Astrocyte (in vitro differentiated cells and primary cell): ENCODE measurements around the gene ZFP37. TPM values are rescaled to one million over a fixed set of nuclear protein-coding genes. Genes with fewer than 3 reads are reported as not detected.
"Not testable (repeated sequence)": the region's sequence is repeated elsewhere in the genome, so short reads cannot be mapped to it uniquely, and the experiment has no call there.

Experiments used
- DNase-seq: peaks from one replicate; pipeline ENCODE4 v3.0.0-alpha.2; 2010; ENCODE audit warnings: low read depth
- FAIRE-seq: peaks from 2 replicates; lab custom pipeline; 2011; peaks lifted over from hg19 to GRCh38; lab: Jason Lieb, UNC
- H2AFZ ChIP-seq: 2 replicates; pipeline ENCODE4 v1.6.0; 2012; ENCODE audit warnings: low read depth, low read length, inconsistent platforms
- H3K27ac ChIP-seq: 2 replicates; pipeline ENCODE4 v1.5.1; 2011; ENCODE audit warnings: low read depth, low read length, inconsistent platforms
- H3K27me3 ChIP-seq: 2 replicates; pipeline ENCODE4 v1.6.0; 2011; ENCODE audit warnings: low read length, inconsistent platforms; ENCODE audit not compliant: insufficient read depth
- H3K36me3 ChIP-seq: 2 replicates; pipeline ENCODE4 v1.5.1; 2011; ENCODE audit warnings: low read length, inconsistent platforms; ENCODE audit not compliant: insufficient read depth
- H3K4me1 ChIP-seq: 2 replicates; pipeline ENCODE4 v1.5.1; 2011; ENCODE audit warnings: low read length, inconsistent platforms; ENCODE audit not compliant: insufficient read depth
- H3K4me2 ChIP-seq: 2 replicates; pipeline ENCODE4 v1.6.0; 2012; ENCODE audit warnings: low read length, inconsistent platforms
- H3K4me3 ChIP-seq: 2 replicates; pipeline ENCODE4 v1.5.1; 2011; ENCODE audit warnings: low read depth, mild to moderate bottlenecking, low read length, inconsistent platforms; ENCODE audit not compliant: insufficient read depth
- H3K79me2 ChIP-seq: 2 replicates; pipeline ENCODE4 v1.6.0; 2012; ENCODE audit warnings: mild to moderate bottlenecking, low read length, inconsistent platforms; ENCODE audit not compliant: insufficient read depth
- H3K9ac ChIP-seq: 2 replicates; pipeline ENCODE4 v1.6.0; 2012; ENCODE audit warnings: mild to moderate bottlenecking, low read length, inconsistent platforms
- H3K9me3 ChIP-seq: 2 replicates; pipeline ENCODE4 v1.5.1; 2012; ENCODE audit warnings: low read depth, mild to moderate bottlenecking, low read length, inconsistent platforms; ENCODE audit not compliant: insufficient read depth
- H4K20me1 ChIP-seq: 2 replicates; pipeline ENCODE4 v1.6.0; 2012; ENCODE audit warnings: low read length, inconsistent platforms; ENCODE audit not compliant: insufficient read depth
- H3K27ac Mint-ChIP-seq: one replicate; pipeline ENCODE4 v1.8.0; 2021; ENCODE audit warnings: mild to moderate bottlenecking, mixed read lengths; ENCODE audit not compliant: unreplicated experiment
- H3K27me3 Mint-ChIP-seq: one replicate; pipeline ENCODE4 v1.8.0; 2021; ENCODE audit warnings: low read depth, mixed read lengths; ENCODE audit not compliant: unreplicated experiment
- H3K36me3 Mint-ChIP-seq: one replicate; pipeline ENCODE4 v1.8.0; 2021; ENCODE audit warnings: low read depth, mixed read lengths; ENCODE audit not compliant: unreplicated experiment
- H3K4me1 Mint-ChIP-seq: one replicate; pipeline ENCODE4 v1.8.0; 2021; ENCODE audit warnings: low read depth, mixed read lengths; ENCODE audit not compliant: unreplicated experiment
- H3K4me3 Mint-ChIP-seq: one replicate; pipeline ENCODE4 v1.8.0; 2021; ENCODE audit warnings: mild to moderate bottlenecking, moderate library complexity, mixed read lengths; ENCODE audit not compliant: unreplicated experiment
- H3K9me3 Mint-ChIP-seq: one replicate; pipeline ENCODE4 v1.8.0; 2021; ENCODE audit warnings: mild to moderate bottlenecking, mixed read lengths; ENCODE audit not compliant: unreplicated experiment
- total RNA-seq: library from RNA; stranded (reverse); gene quantifications from 2 replicates; pipeline ENCODE4 v1.2.1, GENCODE V29; 2021

The ZFP37 gene
- total RNA-seq, 1 donor from 2014 or later: 1.5 TPM

- H2AFZ ChIP-seq, H3K4me1 Mint-ChIP-seq, H3K27ac Mint-ChIP-seq, H3K27ac ChIP-seq, H4K20me1 ChIP-seq, H3K9ac ChIP-seq, H3K4me1 ChIP-seq, H3K36me3 Mint-ChIP-seq, H3K4me2 ChIP-seq, H3K4me3 ChIP-seq, DNase-seq, H3K36me3 ChIP-seq, H3K9me3 ChIP-seq, H3K4me3 Mint-ChIP-seq, H3K27me3 ChIP-seq, FAIRE-seq, H3K79me2 ChIP-seq: not testable (repeated sequence)
- Mint-ChIP-seq H3K27me3 (peaks cover 38% of the 10 kb centered on the region), H3K9me3 (peaks cover 14% of the 10 kb centered on the region)
These were observed 32.6 kb upstream of the ZFP37 start for GRCh38 chr9:113089143-113089505.

DNA sequence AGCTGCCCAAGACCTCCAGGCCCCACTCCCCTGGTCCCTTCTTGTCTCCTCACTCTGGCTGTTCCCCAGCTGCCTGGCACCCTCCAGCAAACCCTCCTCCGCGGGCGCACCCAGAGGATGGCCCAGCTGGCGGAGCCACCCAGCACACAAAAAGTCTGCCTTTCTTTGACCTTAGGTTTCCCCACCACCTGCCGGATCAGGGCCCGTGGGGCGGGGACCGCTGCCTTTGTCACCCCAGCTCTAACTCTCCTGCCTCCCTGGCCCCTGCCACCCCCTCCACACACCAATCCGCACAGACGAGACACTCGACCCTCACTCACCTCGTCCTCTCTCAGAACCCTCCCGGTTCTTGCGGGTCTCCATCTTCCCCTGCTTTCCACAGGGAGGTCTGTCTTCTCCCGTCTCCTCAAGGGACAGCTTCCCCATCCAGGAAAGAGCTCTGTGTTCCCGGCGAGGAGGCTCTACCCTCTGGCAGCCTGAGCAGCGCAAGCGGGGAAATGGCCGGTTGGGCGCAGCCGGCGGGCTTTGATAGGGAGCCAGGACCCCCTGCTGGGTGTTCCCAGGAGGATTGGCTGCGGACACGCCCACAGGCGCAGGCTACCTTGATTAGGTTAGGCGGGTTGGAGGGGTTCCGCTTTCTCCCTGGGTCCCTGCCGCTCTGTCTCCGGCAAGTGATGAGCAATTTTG, 32.1 kb upstream of the ZFP37 start:
- H3K27ac ChIP-seq, H3K4me2 ChIP-seq, DNase-seq, H3K36me3 ChIP-seq, H3K4me1 ChIP-seq, H3K4me3 Mint-ChIP-seq, H2AFZ ChIP-seq, H3K27ac Mint-ChIP-seq, H3K4me1 Mint-ChIP-seq, H4K20me1 ChIP-seq, H3K79me2 ChIP-seq, H3K9me3 ChIP-seq, H3K27me3 ChIP-seq, H3K9ac ChIP-seq, H3K36me3 Mint-ChIP-seq, FAIRE-seq, H3K4me3 ChIP-seq: not testable (repeated sequence)
- H3K9me3 Mint-ChIP-seq: peaks cover 14% of the 10 kb centered on the region
- H3K27me3 Mint-ChIP-seq: peaks cover 33% of the 10 kb centered on the region

DNA sequence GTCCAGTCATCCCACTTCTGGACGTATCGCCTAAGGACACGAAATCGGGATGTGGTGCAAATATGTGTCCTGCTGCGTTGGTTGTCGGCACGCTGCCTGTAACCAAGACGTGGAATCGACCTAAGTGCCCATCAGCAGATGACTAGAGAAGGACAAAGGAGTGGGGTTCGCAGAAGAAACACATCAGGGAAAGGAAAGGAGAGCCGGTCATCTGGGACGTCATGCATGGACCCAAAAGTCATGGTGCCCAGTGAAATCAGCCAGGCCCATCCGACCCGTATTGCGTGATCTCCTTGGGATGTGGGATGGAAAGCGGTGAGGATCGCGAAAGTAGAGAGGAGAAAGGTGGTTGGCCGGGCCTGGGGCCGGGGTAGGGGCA, 6.4 kb upstream of the ZFP37 start:
- not testable (repeated sequence) for H4K20me1 ChIP-seq, FAIRE-seq, H3K27ac ChIP-seq, H3K9ac ChIP-seq, H2AFZ ChIP-seq, H3K27me3 Mint-ChIP-seq, H3K27me3 ChIP-seq, H3K4me1 ChIP-seq, H3K4me2 ChIP-seq, H3K36me3 Mint-ChIP-seq, H3K27ac Mint-ChIP-seq, DNase-seq, H3K4me3 ChIP-seq, H3K4me1 Mint-ChIP-seq, H3K36me3 ChIP-seq, H3K4me3 Mint-ChIP-seq, H3K79me2 ChIP-seq
- H3K9me3 ChIP-seq: peaks cover 26% of the 10 kb centered on the region
- H3K9me3 Mint-ChIP-seq: peaks cover 11% of the 10 kb centered on the region

DNA sequence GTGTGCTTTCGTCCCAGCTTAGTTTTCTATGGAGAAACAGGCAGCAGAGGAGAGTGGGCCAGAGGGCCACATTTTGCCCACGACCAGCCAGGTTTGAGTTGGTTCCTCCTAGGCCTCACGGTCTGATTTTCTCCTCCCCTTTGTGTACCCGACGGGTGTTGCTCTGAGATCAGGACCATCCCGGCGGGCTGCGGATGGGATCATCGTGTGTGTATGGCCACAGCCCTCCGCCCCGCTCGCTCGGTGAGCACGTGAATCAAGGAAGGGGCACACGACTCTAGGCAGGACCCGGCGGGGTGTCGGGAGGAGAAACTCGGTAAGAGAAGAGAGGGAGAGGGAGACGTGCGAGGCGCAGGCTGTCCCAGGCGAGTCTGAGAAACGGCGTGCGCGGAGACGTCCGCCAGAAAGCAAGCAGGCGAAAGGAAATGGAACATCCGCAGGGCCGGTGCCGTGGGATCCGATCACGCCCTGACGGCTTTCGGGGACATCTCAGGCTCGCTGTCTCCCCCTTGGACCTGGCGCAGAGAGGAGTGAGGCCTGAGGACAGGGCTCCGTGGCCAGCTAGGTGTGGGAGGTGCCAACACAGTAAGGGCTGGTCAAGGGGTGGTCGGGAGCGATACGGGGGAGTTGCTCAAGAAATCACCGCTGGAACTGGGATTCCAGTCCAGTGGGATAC, 5.9 kb upstream of the ZFP37 start:
- H3K4me2 ChIP-seq, H3K9ac ChIP-seq, H3K4me3 ChIP-seq, H3K27me3 Mint-ChIP-seq, H3K79me2 ChIP-seq, H3K4me3 Mint-ChIP-seq, DNase-seq, H2AFZ ChIP-seq, H3K4me1 Mint-ChIP-seq, H3K36me3 ChIP-seq, H3K27me3 ChIP-seq, H3K4me1 ChIP-seq, FAIRE-seq, H4K20me1 ChIP-seq, H3K27ac Mint-ChIP-seq, H3K36me3 Mint-ChIP-seq, H3K27ac ChIP-seq: not testable (repeated sequence)
- H3K9me3 Mint-ChIP-seq: peaks cover 11% of the 10 kb centered on the region
- peaks cover 26% of the 10 kb centered on the region for H3K9me3 ChIP-seq

DNA sequence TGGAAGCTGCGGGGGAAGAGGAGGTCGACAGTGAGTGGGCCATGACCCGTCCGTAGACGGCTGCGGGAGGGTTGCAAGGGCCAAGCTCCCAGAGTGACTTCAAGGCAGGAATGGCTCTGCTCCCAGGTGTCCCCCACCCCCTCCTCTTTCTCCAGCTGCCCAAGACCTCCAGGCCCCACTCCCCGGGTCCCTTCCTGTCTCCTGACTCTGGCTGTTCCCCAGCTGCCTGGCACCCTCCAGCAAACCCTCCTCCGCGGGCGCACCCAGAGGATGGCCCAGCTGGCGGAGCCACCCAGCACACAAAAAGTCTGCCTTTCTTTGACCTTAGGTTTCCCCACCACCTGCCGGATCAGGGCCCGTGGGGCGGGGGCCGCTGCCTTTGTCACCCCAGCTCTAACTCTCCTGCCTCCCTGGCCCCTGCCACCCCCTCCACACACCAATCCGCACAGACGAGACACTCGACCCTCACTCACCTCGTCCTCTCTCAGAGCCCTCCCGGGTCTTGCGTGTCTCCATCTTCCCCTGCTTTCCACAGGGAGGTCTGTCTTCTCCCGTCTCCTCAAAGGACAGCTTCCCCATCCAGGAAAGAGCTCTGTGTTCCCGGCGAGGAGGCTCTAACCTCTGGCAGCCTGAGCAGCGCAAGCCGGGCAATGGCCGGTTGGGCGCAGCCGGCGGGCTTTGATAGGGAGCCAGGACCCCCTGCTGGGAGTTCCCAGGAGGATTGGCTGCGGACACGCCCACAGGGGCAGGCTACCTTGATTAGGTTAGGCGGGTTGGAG, 4.7 kb upstream of the ZFP37 start:
- not testable (repeated sequence) for H3K4me3 ChIP-seq, H3K27ac Mint-ChIP-seq, H3K4me3 Mint-ChIP-seq, H2AFZ ChIP-seq, H3K9ac ChIP-seq, H3K4me1 ChIP-seq, H3K79me2 ChIP-seq, H3K27me3 ChIP-seq, H3K4me1 Mint-ChIP-seq, H3K36me3 Mint-ChIP-seq, H3K27me3 Mint-ChIP-seq, H4K20me1 ChIP-seq, FAIRE-seq, H3K36me3 ChIP-seq, DNase-seq, H3K27ac ChIP-seq, H3K4me2 ChIP-seq
- H3K9me3 ChIP-seq: peaks cover 26% of the 10 kb centered on the region
- H3K9me3 Mint-ChIP-seq: peaks cover 11% of the 10 kb centered on the region
